NT2/D1 (cell line): ENCODE data around the gene IGF2BP2.

Experiments used
- SUZ12 ChIP-seq: IDR thresholded peaks from 2 replicates; pipeline ENCODE4 v1.6.1; 2011; ENCODE audit not compliant: insufficient read length, insufficient read depth; ENCODE audit errors: extremely low read depth
- YY1 ChIP-seq: IDR thresholded peaks from 2 replicates; pipeline ENCODE4 v1.6.1; 2011; ENCODE audit not compliant: insufficient read length, insufficient read depth
- ZNF274 ChIP-seq: IDR thresholded peaks from 2 replicates; pipeline ENCODE4 v1.6.1; 2011; ENCODE audit warnings: mild to moderate bottlenecking, low read depth, low read length

- TF ChIP-seq SUZ12, result no peak
- no peak for TF ChIP-seq ZNF274
- no peak for TF ChIP-seq YY1
Measured at GRCh38 chr3:185701611-185702261, 123.1 kb downstream of the IGF2BP2 start.
